ENCODE results near the gene NWD2.

NWD2 gene

GRCh38 chr4:37305984-37306383, 61.4 kb downstream of the NWD2 start:
- DNase-seq: no peak

DNA sequence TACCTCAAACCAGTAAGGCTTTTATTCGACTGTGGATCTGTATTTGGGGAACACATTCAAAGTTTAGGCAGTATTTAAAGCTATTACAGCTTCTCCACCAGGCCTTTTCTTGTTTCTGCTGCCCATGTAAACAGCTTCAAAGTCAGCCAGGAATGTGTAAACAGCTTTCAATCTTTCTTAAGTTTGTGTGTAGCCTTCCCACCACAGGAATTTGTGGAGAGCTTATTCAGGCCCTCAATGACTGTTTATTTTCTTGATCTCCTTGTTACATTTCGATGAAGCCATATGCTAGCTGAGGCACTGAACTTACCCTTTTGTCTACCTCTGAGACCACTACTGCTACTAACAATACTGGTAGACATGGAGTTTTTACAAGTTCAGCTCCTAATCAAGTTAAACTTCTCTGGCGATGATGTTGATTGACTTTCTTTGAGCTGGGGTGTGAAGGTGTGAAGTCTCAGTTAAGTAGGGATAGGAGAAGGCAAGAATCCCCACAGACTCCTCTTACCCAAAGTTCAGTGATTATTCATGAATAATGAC, 72.6 kb downstream of the NWD2 start:
- no peak for DNase-seq

DNA sequence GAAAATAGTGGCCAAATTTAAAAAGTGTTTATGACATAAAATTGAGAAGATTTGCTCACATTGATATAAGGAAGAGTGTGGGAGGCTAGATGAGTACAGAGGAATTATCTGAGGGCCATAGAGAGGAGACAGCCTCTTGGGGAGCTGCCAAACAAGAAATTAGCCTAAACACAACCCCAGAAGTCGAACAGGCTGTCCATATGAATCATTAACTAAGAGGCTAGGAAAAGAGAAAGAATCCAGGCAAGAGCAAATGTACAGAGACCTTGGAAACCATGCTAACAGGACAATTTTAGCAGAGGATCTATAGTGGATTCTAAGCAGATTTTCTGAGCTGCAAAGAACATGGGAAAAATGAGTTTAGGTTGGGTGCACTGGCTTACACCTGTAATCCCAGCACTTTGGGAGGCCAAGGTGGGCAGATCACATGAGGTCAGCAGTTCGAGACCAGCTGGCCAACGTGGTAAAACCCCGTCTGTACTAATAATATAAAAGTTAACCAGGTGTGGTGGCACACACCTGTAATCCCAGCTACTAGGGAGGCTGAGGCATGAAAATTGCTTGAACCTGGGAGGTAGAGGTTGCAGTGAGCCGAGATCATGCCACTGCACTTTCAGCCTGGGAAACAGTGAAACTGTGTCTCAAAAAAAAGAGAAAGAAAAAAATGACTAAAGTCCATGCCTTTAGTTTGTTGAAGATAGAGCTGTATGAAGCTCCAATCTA, 76.1 kb downstream of the NWD2 start:
- no peak for DNase-seq

- DNase-seq: no peak
Measured at GRCh38 chr4:37322122-37322521, 77.6 kb downstream of the NWD2 start.

GRCh38 chr4:37324546-37324945, 80.0 kb downstream of the NWD2 start:
- no peak for DNase-seq

- DNase-seq: no peak
Measured at GRCh38 chr4:37326852-37327251, 82.3 kb downstream of the NWD2 start.

- no peak for DNase-seq
Measured at GRCh38 chr4:37338972-37339371, 94.4 kb downstream of the NWD2 start.

GRCh38 chr4:37358748-37359147, 114.2 kb downstream of the NWD2 start:
- DNase-seq: no peak

- no peak for DNase-seq
Measured at GRCh38 chr4:37359261-37359660, 114.7 kb downstream of the NWD2 start.

DNA sequence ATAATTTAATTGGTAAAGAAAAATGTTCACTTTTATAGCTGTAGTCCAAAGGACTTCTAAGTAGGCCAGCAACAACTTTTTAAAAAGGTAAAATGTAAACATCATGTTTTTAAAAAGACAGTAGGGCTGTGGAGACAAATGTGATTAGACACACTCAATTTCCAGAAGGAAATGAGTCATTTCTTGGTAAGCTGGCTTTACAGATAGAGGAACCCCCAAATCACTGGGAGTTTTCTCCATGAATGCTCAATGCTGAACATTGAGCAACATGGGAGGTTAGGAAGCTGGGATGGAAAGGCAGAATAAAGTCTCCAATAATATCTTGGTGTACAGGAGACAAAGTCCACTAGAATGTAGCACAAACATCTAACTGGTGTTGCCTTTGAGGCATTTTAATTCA, 121.3 kb downstream of the NWD2 start:
- DNase-seq: no peak

DNA sequence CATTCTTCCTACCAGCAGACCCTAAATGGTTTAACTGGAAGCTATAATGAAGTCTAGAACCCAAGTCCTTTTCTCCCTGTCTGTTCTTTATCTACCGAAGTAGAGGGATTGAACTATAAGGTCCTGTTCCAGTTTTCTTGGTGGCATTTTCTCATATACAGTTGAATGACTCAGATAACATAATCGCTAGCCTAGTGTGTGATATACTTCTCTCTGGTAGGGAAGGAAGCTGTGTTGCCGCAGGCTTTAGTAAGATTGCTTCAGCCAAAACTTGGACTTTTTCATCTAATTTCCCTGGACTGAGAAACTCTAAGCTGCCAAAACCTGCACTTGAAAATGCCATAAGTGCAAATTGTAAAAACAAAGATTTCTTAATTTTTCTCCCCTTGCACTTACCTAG, 123.4 kb downstream of the NWD2 start:
- no peak for DNase-seq

GRCh38 chr4:37370052-37370451, 125.5 kb downstream of the NWD2 start:
- DNase-seq: no peak

DNA sequence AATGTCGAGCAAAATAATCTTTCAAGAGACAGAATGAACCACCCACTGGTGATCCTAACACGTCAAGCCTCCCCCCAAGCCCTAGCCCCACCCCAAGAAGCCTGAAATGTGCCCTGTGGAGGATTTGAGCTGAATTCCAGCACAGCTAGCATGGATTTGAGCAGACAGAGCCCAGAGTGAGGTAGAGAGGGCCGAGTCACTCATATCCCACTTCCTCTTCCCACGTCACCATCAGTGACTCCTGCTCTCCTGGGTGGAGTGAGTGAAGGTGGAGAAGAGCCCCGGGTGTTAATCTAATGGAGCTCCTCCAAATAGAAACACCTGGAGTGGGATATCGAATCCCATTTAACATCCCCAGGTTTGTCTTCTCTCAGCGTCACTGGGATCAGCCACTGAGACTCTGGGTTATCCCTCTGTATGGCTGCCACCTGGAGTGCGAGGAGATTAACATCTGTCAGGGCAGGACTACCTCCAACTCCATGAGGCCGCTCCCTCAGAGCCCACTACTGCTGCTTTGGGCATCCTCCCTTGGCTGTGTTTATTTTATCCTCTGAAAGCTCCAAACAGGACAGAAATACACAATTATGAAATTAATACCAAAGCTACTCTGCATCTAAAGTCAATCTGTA, 136.6 kb downstream of the NWD2 start:
- no peak for DNase-seq

GRCh38 chr4:37383579-37384229, 139.2 kb downstream of the NWD2 start:
- no peak for DNase-seq

DNA sequence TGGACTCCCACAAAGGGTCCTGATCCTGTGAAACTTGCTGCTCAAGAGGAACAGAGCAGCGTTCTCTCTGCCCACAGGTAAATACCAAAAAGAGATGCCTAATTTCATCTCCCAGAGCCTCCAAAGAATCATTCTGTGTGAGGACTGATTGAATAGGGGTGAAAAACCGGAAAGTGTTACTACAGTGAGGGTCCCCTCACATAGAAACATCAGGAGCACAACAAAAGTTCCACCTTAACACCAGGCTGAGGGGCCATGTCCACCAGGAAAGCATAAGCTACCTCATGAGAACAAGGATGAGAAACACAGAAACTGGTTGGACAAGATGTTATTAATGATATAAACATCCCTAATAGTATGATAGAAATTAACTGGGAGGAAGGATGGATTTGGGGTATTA, 140.9 kb downstream of the NWD2 start:
- DNase-seq: no peak

- DNase-seq: no peak
Measured at GRCh38 chr4:37388681-37389365, 144.3 kb downstream of the NWD2 start.

- DNase-seq: no peak
Measured at GRCh38 chr4:37389366-37389765, 144.8 kb downstream of the NWD2 start.

DNA sequence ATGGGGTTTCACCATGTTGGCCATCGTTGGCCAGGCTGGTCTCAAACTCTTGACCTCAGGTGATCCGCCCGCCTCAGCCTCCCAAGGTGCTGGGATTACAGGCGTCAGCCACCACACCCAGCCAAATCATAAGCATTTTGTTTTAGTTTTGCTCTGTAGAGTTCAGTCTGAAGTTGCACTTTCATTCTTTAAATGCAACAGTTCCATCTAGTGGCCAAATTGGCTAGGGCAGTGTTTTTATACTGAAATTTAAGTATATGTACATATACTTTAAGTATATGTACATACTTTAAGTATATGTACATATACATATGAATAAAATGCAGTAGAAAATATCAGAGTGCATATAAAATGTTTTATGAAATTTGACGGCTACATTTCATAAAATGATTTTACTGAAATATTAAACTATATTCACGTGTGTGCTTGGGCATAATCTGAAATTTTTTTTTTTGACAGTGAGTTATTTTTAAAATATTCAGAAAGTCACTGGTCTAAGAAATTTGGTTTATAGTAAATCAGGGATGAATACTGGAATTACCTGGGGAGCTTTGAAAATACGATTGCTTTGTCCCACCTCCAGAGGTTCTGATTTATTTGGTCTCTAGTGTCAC, 145.5 kb downstream of the NWD2 start:
- no peak for DNase-seq

GRCh38 chr4:37392521-37393255, 148.1 kb downstream of the NWD2 start:
- DNase-seq: no peak

DNA sequence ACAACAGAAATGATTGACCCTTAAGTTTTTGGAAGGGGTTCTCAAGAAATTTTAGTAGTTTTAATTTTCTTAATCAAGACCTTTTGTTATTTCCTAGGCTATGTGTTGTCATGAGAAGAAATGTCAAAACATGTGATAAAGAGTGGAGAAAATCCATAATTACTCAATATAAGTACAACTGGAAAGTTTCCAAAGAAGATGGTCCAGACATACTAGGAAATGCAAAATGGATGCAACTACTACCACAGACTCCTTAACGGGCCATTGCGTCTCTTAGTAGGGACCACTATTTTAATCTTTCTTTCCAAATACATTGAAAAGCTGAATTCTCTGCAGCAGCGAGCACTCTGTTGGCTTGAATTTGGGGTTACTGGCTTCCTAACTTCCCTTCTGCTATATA, 148.8 kb downstream of the NWD2 start:
- DNase-seq: no peak

DNA sequence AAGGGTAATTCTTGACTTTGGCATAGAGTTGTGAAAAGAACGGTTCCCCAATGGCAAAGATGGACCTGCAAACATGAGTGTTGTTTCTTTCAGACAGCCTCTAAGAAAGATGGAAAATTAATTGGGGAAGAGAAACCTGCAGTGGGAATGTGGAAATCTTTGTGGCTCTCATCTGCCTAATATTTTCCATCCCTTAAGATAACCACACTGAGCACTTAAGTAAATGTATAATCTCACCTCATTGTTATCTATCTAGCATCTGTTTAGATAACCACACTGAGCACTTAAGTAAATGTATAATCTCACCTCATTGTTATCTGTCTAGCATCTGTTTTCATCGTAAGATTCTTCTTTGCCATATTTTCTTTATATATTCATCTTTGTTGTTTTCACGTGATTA, 149.3 kb downstream of the NWD2 start:
- no peak for DNase-seq

- DNase-seq: no peak
Measured at GRCh38 chr4:37397505-37397904, 153.0 kb downstream of the NWD2 start.

Data from stimulated activated CD4-positive, alpha-beta T cell treated with anti-CD3 and anti-CD28 coated beads, Interleukin-4, amount 100 ng/mL, for 1 hour (primary cell).